K562 (cell line): Measurements from ENCODE around the gene NDUFAF4. TPM values are rescaled to one million over a fixed set of nuclear protein-coding genes. Genes with fewer than 3 reads are reported as not detected.

Experiments
- ATAC-seq: fragments of 200-7000 bp; cut with Tn5 transposase; 3 replicates; pipeline ENCODE4 v1.9.1; 2020; ENCODE audit warnings: moderate library complexity
- BruUV-seq: library from RNA; stranded (reverse); fragments of 400-500 nt; replicated peaks from 2 replicates; lab custom pipeline; 2021; lab: Mats Ljungman, UMichigan
- CTCF ChIA-PET: fragments of 300-600 bp; formaldehyde crosslinking; extraction: SDS; loops from one replicate; lab custom pipeline; 2021; ENCODE audit warnings: low intra/inter-chr PET ratio; lab: Yijun Ruan, JAX
- POLR2A ChIA-PET: fragments of 300-600, 350-650 bp; sonication (Branson Sonifier 250); formaldehyde crosslinking; extraction: SDS; loops from one replicate; lab custom pipeline; 2021; ENCODE audit warnings: antibody characterized with exemption, inconsistent platforms; lab: Yijun Ruan, JAX
- DNase-seq, 4 experiments: peaks; one replicate each; pipeline versions ENCODE4 v3.0.0 to v3.0.0-alpha.2; 2011 to 2018; ENCODE audit warnings: low spot score in 3 of 4, mixed read lengths in 3 of 4; ENCODE audit errors: extremely low read depth in 1 of 4
- FAIRE-seq: peaks from 2 replicates; lab custom pipeline; 2011; peaks lifted over from hg19 to GRCh38; lab: Jason Lieb, UNC
- H2AFZ ChIP-seq: 2 replicates; pipeline ENCODE4 v1.6.0; 2011; ENCODE audit warnings: low read depth, low read length, control low read depth, inconsistent platforms
- H3K27ac ChIP-seq: fragments of 200-600 bp; 3 replicates; pipeline ENCODE4 v1.8.0; 2011; ENCODE audit warnings: low read depth, mild to moderate bottlenecking, control low read depth, inconsistent platforms, low read length, moderate library complexity, mixed read lengths; ENCODE audit errors: extremely low read depth
- H3K27me3 ChIP-seq, 2 experiments: fragments of 300-600 bp in 1 of 2; 2 replicates in 1 of 2; 3 replicates in 1 of 2; pipeline versions ENCODE4 v1.6.0 to v1.8.0; 2011; ENCODE audit warnings: inconsistent platforms in 2 of 2, low read length in 2 of 2, mild to moderate bottlenecking in 1 of 2, mixed read lengths in 1 of 2, moderate library complexity in 1 of 2; ENCODE audit not compliant: control insufficient read depth in 2 of 2, insufficient read depth in 2 of 2
- H3K36me3 ChIP-seq: fragments of 300-600 bp; 3 replicates; pipeline ENCODE4 v1.8.0; 2011; ENCODE audit warnings: mild to moderate bottlenecking, low read length, inconsistent platforms; ENCODE audit not compliant: control insufficient read depth, insufficient read depth
- H3K4me1 ChIP-seq, 2 experiments: fragments of 200-600 bp in 1 of 2; replicated peaks in 1 of 2; 2 replicates in 1 of 2; 3 replicates in 1 of 2; pipeline versions ENCODE4 v1.5.1 to v1.8.0; 2011; ENCODE audit warnings: inconsistent platforms in 2 of 2, low read length in 2 of 2, mild to moderate bottlenecking in 1 of 2, mixed read lengths in 1 of 2, moderate library complexity in 1 of 2; ENCODE audit not compliant: control insufficient read depth in 2 of 2, insufficient read depth in 2 of 2
- H3K4me2 ChIP-seq: 2 replicates; pipeline ENCODE4 v1.6.1; 2011; ENCODE audit warnings: low read length, control low read depth, inconsistent platforms, mixed read lengths; ENCODE audit not compliant: insufficient read depth
- H3K4me3 ChIP-seq: fragments of 200-600 bp; sonication (generic), shearing (Covaris generic); 2 replicates; pipeline ENCODE4 v1.5.1; 2016; ENCODE audit warnings: control low read depth, inconsistent platforms
- H3K79me2 ChIP-seq: fragments of 200-600 bp; 3 replicates; pipeline ENCODE4 v1.8.0; 2011; ENCODE audit warnings: low read length, inconsistent platforms; ENCODE audit not compliant: control insufficient read depth, insufficient read depth
- H3K9ac ChIP-seq, 2 experiments: 2 replicates each; pipeline versions ENCODE4 v1.6.0 to v1.6.1; 2011; ENCODE audit warnings: low read depth in 2 of 2, low read length in 2 of 2, control low read depth in 1 of 2, inconsistent platforms in 1 of 2, mild to moderate bottlenecking in 1 of 2, mixed read lengths in 1 of 2; ENCODE audit not compliant: insufficient read depth in 1 of 2
- H3K9me1 ChIP-seq: one replicate; pipeline ENCODE4 v1.6.0; 2011; ENCODE audit warnings: inconsistent platforms, mild to moderate bottlenecking, low read length, moderate library complexity; ENCODE audit not compliant: control insufficient read depth, insufficient read depth
- H3K9me3 ChIP-seq: replicated peaks from 2 replicates; pipeline ENCODE4 v1.5.1; 2011; ENCODE audit warnings: low read depth, low read length, inconsistent platforms; ENCODE audit not compliant: control insufficient read depth, insufficient read depth
- H4K20me1 ChIP-seq: replicated peaks from 2 replicates; pipeline ENCODE4 v1.6.1; 2011; ENCODE audit warnings: low read length, inconsistent platforms, mixed read lengths; ENCODE audit not compliant: control insufficient read depth, insufficient read depth
- CHD4 ChIP-seq: fragments of 200-600 bp; sonication (generic); IDR thresholded peaks from 3 replicates; pipeline ENCODE4 v1.6.1; 2012; ENCODE audit warnings: low read depth, mild to moderate bottlenecking, mixed read lengths, low read length, inconsistent platforms; ENCODE audit not compliant: insufficient read depth, insufficient replicate concordance, poor library complexity, severe bottlenecking
- HMGXB4 ChIP-seq: sonication (generic); formaldehyde crosslinking; IDR thresholded peaks from 2 replicates; pipeline ENCODE4 v1.8.1; 2023; ENCODE audit warnings: mild to moderate bottlenecking, missing genetic modification reagents
- KHSRP ChIP-seq: fragments of 450-650 bp; IDR thresholded peaks from 2 replicates; pipeline ENCODE4 v1.6.1; 2017
- MYBL2 ChIP-seq, 2 experiments: fragments of 450-650 bp in 1 of 2; sonication (generic) in 1 of 2; formaldehyde crosslinking in 1 of 2; IDR thresholded peaks; 2 replicates each; pipeline versions ENCODE4 v1.6.1 to v1.8.1; 2017 to 2022; ENCODE audit warnings: borderline replicate concordance in 1 of 2, inconsistent platforms in 1 of 2, low read depth in 1 of 2, mild to moderate bottlenecking in 1 of 2, missing genetic modification reagents in 1 of 2, moderate library complexity in 1 of 2
- SNRNP70 ChIP-seq: fragments of 200-400 bp; formaldehyde crosslinking; optimal IDR thresholded peaks from 2 replicates; pipeline ENCODE3; 2017; ENCODE audit warnings: low read depth, low read length
- TCFL5 ChIP-seq: fragments of 250-450 bp; sonication (Bioruptor Pico); conservative IDR thresholded peaks from 2 replicates; pipeline ENCODE4 v1.6.1; 2021; ENCODE audit warnings: mild to moderate bottlenecking, moderate library complexity, matching md5 sums
- ZFPM2 ChIP-seq: fragments of 250-450 bp; sonication (Bioruptor Pico); IDR thresholded peaks from 2 replicates; pipeline ENCODE4 v1.5.1; 2022; ENCODE audit warnings: mild to moderate bottlenecking
- ZHX1 ChIP-seq: fragments of 150-350 bp; conservative IDR thresholded peaks from 2 replicates; pipeline ENCODE4 v1.6.1; 2014; ENCODE audit warnings: low read length
- ZKSCAN8 ChIP-seq: fragments of 200-800 bp; sonication (Bioruptor generic); IDR thresholded peaks from 2 replicates; pipeline ENCODE4 v1.6.1; 2016; ENCODE audit warnings: missing genetic modification characterization, missing compliant biosample characterization
- ZNF124 ChIP-seq: sonication (generic); formaldehyde crosslinking; IDR thresholded peaks from 2 replicates; pipeline ENCODE4 v1.8.1; 2022; ENCODE audit warnings: missing genetic modification reagents
- WGBS: fragments of 100-300 bp; shearing (Covaris generic); methylation state at CpG from one replicate; pipeline ENCODE4 v1.1.6; 2016; ENCODE audit warnings: low coverage, mixed read lengths; ENCODE audit not compliant: insufficient coverage; ENCODE audit errors: missing lambda C conversion rate; 5-methylcytosine and 5-hydroxymethylcytosine counted together
- in situ Hi-C: fragments of 300-500 bp; cut with MboI; formaldehyde crosslinking; loops from 4 replicates; pipeline ENCODE4 v1.15.0; 2018; ENCODE audit warnings: inconsistent platforms, mixed read lengths
- intact Hi-C: fragments of 100-400 bp; cut with micrococcal nuclease; formaldehyde crosslinking; loops from 2 replicates; pipeline ENCODE4 v1.14.2; 2022
- polyA plus RNA-seq, 8 experiments: library from polyadenylated mRNA; depleted of rRNA in 4 of 8; stranded (reverse) in 5 of 8; unstranded in 3 of 8; fragments of >200 nt; fragmentation: Nextera tagmentation in 2 of 8; fragmentation: Illumina TruSeq in 1 of 8; extraction: Ambion mirVana in 2 of 8; extraction: Trizol in 1 of 8; gene quantifications; 2 replicates each; pipeline versions ENCODE4 v1.2.1 to v1.2.3, GENCODE V29; 2011 to 2014; ENCODE audit warnings: inconsistent platforms in 1 of 8, missing spikeins in 1 of 8
- total RNA-seq, 7 experiments: library from RNA; depleted of rRNA in 6 of 7; stranded (reverse); fragments of >200 nt in 6 of 7; fragmentation: Illumina TruSeq in 2 of 7; extraction: Trizol in 2 of 7; gene quantifications; 2 replicates each; pipeline versions ENCODE4 v1.2.1 to v1.2.3, GENCODE V29; 2011 to 2021; ENCODE audit warnings: low replicate concordance in 1 of 7
- TF ChIP-seq, protein P1 (sequence below): fragments of 250-450 bp; sonication (Bioruptor Pico); IDR thresholded peaks from 2 replicates; pipeline ENCODE4 v1.5.0; 2021

The NDUFAF4 gene
- total and polyA plus RNA-seq, 9 of the 15 experiments (the other 6 are each of a cell fraction or from before 2014, with no cell fraction given): 45.0 to 418 (median 136) TPM

GRCh38 chr6:96942676-96943075 lies 45.0 kb upstream of the NDUFAF4 start:
- no peaks in the 10 kb centered on the region for H3K9me3 ChIP-seq
- TF ChIP-seq SNRNP70 (no peak), KHSRP (no peak), TCFL5 (no peak)
- H3K4me3 ChIP-seq: no peak overlapping the region
- no peak for ATAC-seq
- peaks cover 0 to 14% of the 10 kb centered on the region in 2 experiments; a peak in 3 of 5 replicates for H3K4me1 ChIP-seq
- WGBS: 10% methylated on average over 2 of the region's 2 CpGs
- H3K9me1 ChIP-seq: no peaks in the 10 kb centered on the region
- no peak overlapping the region for H2AFZ ChIP-seq
- no peak for FAIRE-seq
- DNase-seq: no peak
- BruUV-seq: no TSS peak
- H3K79me2 ChIP-seq: no peaks in the 10 kb centered on the region
- ChIA-PET POLR2A (no interaction called here), CTCF (interaction anchor here (0.5 kb wide), 1 partner anchor 1822 kb away, joined by 3 read pairs; no protein-coding TSS in a partner anchor)
- no peaks in the 10 kb centered on the region for H4K20me1 ChIP-seq
- H3K9ac ChIP-seq: no peak overlapping the region
- in situ Hi-C loops (no loop called here), intact Hi-C loops (no loop called here)
- peaks cover 2 to 14% of the 10 kb centered on the region in 2 experiments; a peak in 3 of 5 replicates for H3K27me3 ChIP-seq
- H3K36me3 ChIP-seq: no peaks in the 10 kb centered on the region
- no peak overlapping the region for H3K27ac ChIP-seq
- H3K4me2 ChIP-seq: no peak overlapping the region

DNA sequence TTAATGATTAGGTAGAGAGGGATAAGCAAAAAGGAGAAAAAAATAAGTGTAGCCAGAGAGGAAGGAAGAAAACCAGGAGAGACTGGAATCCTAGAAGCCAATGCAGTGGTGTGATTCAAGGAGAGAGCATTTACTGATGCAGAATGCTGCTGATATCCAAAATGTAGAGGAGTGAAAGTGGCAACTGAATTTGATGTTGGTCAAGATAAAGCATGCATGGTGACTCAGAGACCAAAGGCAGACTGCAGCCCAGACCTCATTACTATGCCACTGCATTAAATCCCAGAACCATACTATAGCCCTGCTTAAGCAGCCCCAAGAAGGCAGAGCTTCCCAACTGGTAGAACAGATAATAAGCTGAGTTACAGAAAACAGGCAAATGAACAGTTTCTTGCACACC lies 42.6 kb upstream of the NDUFAF4 start:
- H2AFZ ChIP-seq: no peak overlapping the region
- no peaks in the 10 kb centered on the region for H3K9me3 ChIP-seq
- no peaks in the 10 kb centered on the region for H4K20me1 ChIP-seq
- no peak overlapping the region for H3K4me2 ChIP-seq
- BruUV-seq: no TSS peak
- FAIRE-seq (no peak), ATAC-seq (no peak), DNase-seq (no peak)
- no peaks in the 10 kb centered on the region for H3K36me3 ChIP-seq
- intact Hi-C loops (no loop called here), in situ Hi-C loops (no loop called here)
- POLR2A ChIA-PET: no interaction called here
- no peak overlapping the region for H3K9ac ChIP-seq
- peaks cover 2 to 10% of the 10 kb centered on the region in 2 experiments; a peak in 3 of 5 replicates for H3K27me3 ChIP-seq
- no peaks in the 10 kb centered on the region for H3K9me1 ChIP-seq
- H3K27ac ChIP-seq: no peak overlapping the region
- no peak overlapping the region for H3K4me3 ChIP-seq
- H3K4me1 ChIP-seq: peaks cover 0 to 14% of the 10 kb centered on the region in 2 experiments; a peak in 3 of 5 replicates
- CTCF ChIA-PET: no interaction called here
- H3K79me2 ChIP-seq: no peaks in the 10 kb centered on the region
- TF ChIP-seq, protein P1, sequence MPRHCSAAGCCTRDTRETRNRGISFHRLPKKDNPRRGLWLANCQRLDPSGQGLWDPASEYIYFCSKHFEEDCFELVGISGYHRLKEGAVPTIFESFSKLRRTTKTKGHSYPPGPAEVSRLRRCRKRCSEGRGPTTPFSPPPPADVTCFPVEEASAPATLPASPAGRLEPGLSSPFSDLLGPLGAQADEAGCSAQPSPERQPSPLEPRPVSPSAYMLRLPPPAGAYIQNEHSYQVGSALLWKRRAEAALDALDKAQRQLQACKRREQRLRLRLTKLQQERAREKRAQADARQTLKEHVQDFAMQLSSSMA (CRISPR knock-in tag): no peak
- TF ChIP-seq ZNF124 (CRISPR knock-in tag): no peak
- no peak for TF ChIP-seq ZHX1
- TF ChIP-seq ZKSCAN8 (CRISPR knock-in tag): no peak
- no peak for TF ChIP-seq ZFPM2 (CRISPR knock-in tag)
- no peak for TF ChIP-seq MYBL2 (IDR thresholded peaks at IDR 0.05; ENCODE audit: low read depth)
- TF ChIP-seq MYBL2 (CRISPR knock-in tag; IDR thresholded peaks at IDR 0.05; ENCODE audit: borderline replicate concordance): no peak
- TF ChIP-seq HMGXB4 (CRISPR knock-in tag): no peak
- no peak for TF ChIP-seq CHD4
